Umbilical cord (tissue), 2 donors: ENCODE measurements around the gene AXL. TPM values are rescaled to one million over a fixed set of nuclear protein-coding genes. Genes with fewer than 3 reads are reported as not detected.
"Not testable (repeated sequence)": the region's sequence is repeated elsewhere in the genome, so short reads cannot be mapped to it uniquely, and the experiment has no call there.

Experiments used
- DNase-seq: peaks from one replicate; pipeline ENCODE4 v3.0.0-alpha.2; 2015; ENCODE audit warnings: low spot score
- total RNA-seq: library from RNA; depleted of rRNA; stranded (reverse); fragments of >200 nt; gene quantifications from one replicate; pipeline ENCODE4 v1.2.3, GENCODE V29; 2014; ENCODE audit warnings: low replicate concordance; ENCODE audit not compliant: insufficient read depth

Gene AXL
- total RNA-seq, 1 donor from 2014 or later: 104 TPM

DNA sequence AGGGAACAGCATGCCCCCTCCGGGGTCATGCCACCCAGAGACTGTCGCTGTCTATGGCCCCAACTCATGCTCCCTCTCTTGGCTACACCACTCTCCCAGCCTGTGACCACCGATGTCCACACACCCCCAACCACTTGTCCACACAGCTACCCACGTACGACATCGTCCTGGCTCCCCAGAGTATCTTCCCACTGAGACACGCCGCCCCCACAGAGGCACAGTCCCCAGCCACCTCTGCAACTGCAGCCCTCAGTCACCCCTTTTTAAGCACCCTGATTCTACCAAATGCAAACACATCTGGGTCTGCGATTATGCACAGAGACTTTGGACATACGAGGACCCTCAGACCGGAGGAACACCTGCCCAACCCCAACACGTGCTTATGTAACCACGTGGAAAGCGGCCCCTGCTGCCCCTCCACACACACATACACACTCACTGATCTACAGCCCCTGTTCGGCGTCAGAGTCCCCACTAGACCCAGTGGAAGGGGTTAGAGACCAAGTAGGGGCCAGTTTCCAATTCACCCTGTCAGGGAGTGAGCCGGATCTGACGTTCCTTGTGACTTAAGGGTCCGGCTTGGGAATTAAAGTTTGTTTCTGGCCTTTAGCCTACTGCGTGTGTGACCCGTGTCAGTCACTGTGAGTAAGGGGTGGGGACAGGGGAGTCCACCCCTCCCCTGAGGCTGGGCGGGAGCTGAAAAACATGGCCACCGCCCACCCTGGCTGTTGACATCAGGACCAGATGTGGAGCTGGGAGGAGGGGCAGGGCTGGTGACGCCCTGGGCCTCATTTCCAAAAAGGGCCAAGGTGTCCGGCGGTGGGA is 11.9 kb upstream of the AXL start:
- DNase-seq: peak; percentile 60

GRCh38 chr19:41214161-41214560 is 4.9 kb upstream of the AXL start:
- DNase-seq: no peak

DNA sequence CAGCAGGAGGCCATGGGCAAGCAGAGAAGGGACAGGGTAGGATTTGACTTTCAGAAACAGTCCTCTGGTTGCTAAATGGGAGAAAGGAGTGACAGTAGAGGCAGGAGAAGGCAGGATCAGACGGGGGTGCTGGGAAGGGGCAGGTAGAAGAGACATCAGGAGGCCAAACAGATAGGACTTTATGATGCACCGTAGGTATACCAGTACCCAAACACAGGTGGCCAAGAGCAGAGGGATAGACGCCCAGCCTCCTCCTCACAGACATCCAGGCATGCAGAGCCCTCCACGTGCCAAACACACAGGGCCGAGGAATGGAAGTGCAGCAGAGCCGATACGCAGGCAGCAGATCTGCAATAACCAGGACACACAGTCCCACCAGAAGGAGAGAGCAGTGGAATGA is 1.3 kb upstream of the AXL start:
- DNase-seq: no peak

- no peak for DNase-seq
Observed at GRCh38 chr19:41218249-41218614, 791 bp upstream of the AXL start.

GRCh38 chr19:41219924-41220567 is 1.0 kb downstream of the AXL start:
- peak; percentile 68 for DNase-seq

DNA sequence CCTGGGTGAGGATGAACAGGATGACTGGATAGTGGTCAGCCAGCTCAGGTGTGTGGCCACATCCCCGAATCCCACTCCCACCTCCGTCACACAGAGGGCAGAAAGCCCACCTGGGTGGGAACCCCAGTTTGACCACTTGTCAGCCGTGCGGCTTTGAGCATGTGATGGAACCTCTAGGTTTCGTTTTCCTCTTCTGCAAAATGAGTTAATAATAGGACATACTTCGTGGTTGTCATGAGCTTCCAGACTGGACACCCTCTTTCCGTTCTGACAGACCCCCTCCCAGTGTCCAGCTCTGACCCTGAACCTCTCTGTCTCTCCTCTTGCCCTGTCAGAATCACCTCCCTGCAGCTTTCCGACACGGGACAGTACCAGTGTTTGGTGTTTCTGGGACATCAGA is 1.8 kb downstream of the AXL start:
- no peak for DNase-seq

DNA sequence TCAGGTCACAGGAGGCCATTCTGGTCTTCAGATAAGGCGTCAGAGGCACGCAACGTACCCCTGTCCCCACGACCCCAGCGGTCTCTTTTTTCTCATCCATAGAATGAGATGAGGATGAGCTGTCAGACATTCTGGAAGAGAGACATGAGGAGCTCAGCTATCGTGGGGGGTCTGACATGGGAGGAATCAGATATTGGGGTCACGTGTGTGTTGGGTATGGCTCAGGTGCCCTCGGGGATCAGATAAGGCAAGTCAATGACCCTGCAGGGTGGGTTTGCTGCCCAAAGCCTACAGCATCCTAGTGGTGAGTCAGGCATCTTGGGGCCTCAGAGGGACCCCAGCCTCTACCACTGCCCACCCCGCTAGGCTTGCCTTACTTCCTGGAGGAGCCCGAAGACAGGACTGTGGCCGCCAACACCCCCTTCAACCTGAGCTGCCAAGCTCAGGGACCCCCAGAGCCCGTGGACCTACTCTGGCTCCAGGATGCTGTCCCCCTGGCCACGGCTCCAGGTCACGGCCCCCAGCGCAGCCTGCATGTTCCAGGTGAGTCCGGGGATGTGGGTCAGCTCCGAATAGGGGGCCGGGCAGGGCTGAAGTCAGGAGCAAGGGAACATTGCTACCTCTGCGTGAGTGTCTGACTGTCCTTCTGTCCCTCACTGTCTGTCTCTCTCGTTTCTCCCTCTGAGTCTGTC is 2.6 kb downstream of the AXL start:
- DNase-seq: no peak

- no peak for DNase-seq
Observed at GRCh38 chr19:41222240-41222639, 3.2 kb downstream of the AXL start.

DNA sequence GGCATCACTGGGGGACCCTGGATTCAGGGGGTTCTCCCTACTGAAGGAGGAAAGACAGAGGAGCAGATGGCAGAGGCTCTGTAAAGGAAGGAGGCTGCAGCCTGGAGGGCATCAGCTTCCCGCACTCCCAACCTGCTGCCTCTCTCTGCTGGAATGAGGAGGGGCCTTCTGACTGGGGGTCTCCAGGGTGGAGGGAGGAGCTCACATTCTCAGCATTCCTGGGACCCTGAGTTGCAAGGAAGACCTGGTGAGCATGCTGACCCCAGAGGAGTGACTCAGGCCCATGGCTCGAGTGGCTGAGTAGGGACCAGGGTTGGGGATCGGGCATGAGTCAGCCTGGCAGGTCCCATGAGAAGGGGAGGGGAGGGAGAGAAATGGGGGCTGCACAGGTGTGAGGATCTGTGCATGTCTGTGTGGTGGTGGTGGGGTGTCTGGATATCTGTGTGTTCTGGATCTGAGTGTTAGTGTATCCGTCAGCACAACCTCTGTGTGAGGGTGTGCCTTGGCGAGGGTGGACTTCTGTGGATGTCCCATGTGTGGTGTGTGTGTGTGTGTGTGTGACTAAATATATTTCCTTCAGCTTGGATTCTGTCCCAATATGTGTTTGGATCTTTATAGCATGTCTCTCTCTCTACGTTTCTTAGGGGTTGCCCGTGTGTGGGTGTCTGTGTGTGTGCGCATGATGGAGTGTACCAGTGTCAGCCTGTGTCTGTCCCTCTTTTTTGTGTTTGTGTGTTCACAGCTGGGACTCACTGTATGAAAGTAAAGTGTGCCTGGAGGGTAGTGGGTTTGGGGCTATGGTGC is 4.6 kb downstream of the AXL start:
- DNase-seq: no peak

DNA sequence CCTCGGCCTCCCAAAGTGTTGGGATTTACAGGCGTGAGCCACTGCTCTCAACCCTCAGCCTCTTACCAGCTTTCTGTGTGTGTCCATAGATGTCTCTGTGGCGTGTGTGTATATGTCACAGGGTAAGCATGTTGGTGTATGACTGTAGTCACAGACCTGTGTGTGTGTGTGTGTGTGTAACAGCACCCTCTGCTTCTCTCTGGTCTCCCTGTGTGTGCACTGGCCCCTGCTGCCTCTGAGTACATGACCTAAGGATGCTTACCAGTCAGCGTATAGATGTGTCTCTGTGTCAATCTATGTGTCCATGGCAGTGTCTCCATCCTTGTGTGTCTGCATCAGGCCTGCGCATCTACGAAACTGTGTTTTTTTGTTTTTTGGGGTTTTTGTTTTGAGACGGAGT is 5.6 kb downstream of the AXL start:
- DNase-seq: no peak

GRCh38 chr19:41225238-41226052 is 6.4 kb downstream of the AXL start:
- DNase-seq: peak; percentile 92

- peak; percentile 66 for DNase-seq
Observed at GRCh38 chr19:41226053-41226873, 7.2 kb downstream of the AXL start.

GRCh38 chr19:41226874-41227390 is 7.9 kb downstream of the AXL start:
- no peak for DNase-seq

GRCh38 chr19:41228486-41228885 is 9.5 kb downstream of the AXL start:
- no peak for DNase-seq

DNA sequence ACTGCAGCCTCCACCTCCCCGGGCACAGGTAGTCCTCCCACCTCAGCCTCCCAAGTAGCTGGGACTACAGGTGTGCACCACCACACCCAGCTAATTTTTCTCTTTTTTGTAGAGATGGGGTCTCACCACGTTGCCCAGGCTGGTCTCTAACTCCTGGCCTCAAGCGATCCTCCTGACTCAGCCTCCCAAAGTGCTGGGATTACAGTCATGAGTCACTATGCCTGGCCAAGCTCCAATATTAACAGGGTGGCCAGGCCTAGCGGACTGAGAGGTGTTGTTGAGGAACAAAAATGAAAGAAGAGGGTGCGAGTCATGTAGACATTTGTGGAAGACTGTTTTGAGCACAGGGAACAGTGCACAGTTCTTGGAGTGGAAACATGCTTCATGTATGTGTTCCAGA is 10.3 kb downstream of the AXL start:
- DNase-seq: not testable (repeated sequence)

- no peak for DNase-seq
Observed at GRCh38 chr19:41230067-41230857, 11.2 kb downstream of the AXL start.

DNA sequence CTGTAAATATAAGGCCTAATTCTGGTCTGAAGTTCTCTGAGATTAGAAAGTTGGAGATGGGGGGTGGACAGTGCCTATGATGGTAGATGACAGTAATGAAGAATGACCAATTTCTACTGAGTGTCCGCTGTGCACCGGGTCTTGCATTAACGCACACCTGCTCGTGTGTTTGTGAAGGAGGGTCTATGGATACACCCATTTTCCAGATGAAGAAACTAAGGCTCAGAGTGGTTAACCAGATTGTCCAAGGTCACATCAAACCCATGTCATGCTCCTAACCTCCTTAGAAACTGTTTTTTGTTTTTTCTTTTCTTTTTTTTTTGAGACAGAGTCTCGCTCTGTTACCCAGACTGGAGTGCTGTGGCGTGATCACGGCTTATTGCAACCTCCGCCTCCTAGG is 13.7 kb downstream of the AXL start:
- no peak for DNase-seq

GRCh38 chr19:41233748-41234240 is 14.8 kb downstream of the AXL start:
- peak; percentile 38 for DNase-seq
